Measurements from ENCODE around the gene RPL36. TPM values are rescaled to one million over a fixed set of nuclear protein-coding genes. Genes with fewer than 3 reads are reported as not detected.

The RPL36 gene
- total and polyA plus RNA-seq, 2 experiments from 2014 or later, result 637 to 990 TPM

DNA sequence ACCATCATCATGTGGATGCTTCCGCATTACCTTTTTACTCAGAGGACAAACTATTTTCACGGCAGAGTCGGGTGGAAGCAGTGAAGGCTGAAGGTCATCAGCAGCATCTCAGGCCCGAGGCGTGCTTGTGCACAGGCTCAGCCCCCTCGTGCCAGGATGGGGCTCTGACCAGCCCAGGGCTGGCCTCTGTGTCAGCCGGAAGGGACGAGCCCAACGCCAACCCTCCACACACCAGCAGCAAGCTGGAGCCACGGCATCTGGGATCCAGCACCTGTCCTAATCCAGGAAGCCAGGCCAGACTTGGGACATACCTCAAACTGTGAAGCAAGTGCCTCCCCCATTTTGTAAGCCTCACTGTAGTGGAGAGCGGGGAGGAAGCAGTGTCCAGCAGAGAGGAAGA, 20.9 kb upstream of the RPL36 start:
- H3K27ac ChIP-seq, result no peak overlapping the region
- H3K9me3 ChIP-seq (ENCODE audit: low read depth), result no peaks in the 10 kb centered on the region
- H2AFZ ChIP-seq, result no peak overlapping the region
- H3K4me1 ChIP-seq (ENCODE audit: insufficient read depth), result no peaks in the 10 kb centered on the region
- WGBS (ENCODE audit: low lambda C conversion rate, missing lambda C conversion rate), result 87% methylated on average over 11 of the region's 11 CpGs
- no peaks in the 10 kb centered on the region for H3K27me3 ChIP-seq
- DNase-seq (ENCODE audit: low spot score), result no peak
- no peak for TF ChIP-seq CTCF (IDR thresholded peaks at IDR 0.05; ENCODE audit: poor library complexity)
- TF ChIP-seq EZH2 (IDR thresholded peaks at IDR 0.05; ENCODE audit: borderline replicate concordance), result no peak
- TF ChIP-seq EZH2phosphoT487 (IDR thresholded peaks at IDR 0.05; ENCODE audit: low read depth, severe bottlenecking, unreplicated experiment), result no peak
- H3K9me2 ChIP-seq (replicated peaks; ENCODE audit: insufficient read depth), result no peaks in the 10 kb centered on the region
- no peaks in the 10 kb centered on the region for H4K20me1 ChIP-seq (ENCODE audit: insufficient read depth, poor library complexity, severe bottlenecking)
- H3K36me3 ChIP-seq (replicated peaks; ENCODE audit: insufficient read depth, low read depth), result no peaks in the 10 kb centered on the region
- no peaks in the 10 kb centered on the region for H3K79me2 ChIP-seq
- H3K4me2 ChIP-seq, result no peak overlapping the region
- no peak overlapping the region for H3K4me3 ChIP-seq

- H3K9me2 ChIP-seq (replicated peaks; ENCODE audit: insufficient read depth), result no peaks in the 10 kb centered on the region
- 98% methylated on average over 7 of the region's 7 CpGs for WGBS (ENCODE audit: low lambda C conversion rate, missing lambda C conversion rate)
- H3K79me2 ChIP-seq, result no peaks in the 10 kb centered on the region
These were observed 18.5 kb upstream of the RPL36 start for GRCh38 chr19:5671600-5671999.

GRCh38 chr19:5672708-5673459, 17.2 kb upstream of the RPL36 start:
- Histone ChIP-seq H2AFZ (no peak overlapping the region), H3K27me3 (no peaks in the 10 kb centered on the region), H3K4me2 (no peak overlapping the region), H4K20me1 (ENCODE audit: insufficient read depth, poor library complexity, severe bottlenecking) (no peaks in the 10 kb centered on the region), H3K4me3 (no peak overlapping the region), H3K4me1 (ENCODE audit: insufficient read depth) (no peaks in the 10 kb centered on the region), H3K36me3 (replicated peaks; ENCODE audit: insufficient read depth, low read depth) (no peaks in the 10 kb centered on the region), H3K27ac (no peak overlapping the region), H3K9me2 (replicated peaks; ENCODE audit: insufficient read depth) (no peaks in the 10 kb centered on the region), H3K79me2 (no peaks in the 10 kb centered on the region), H3K9me3 (ENCODE audit: low read depth) (no peaks in the 10 kb centered on the region)
- WGBS (ENCODE audit: low lambda C conversion rate, missing lambda C conversion rate), result 96% methylated on average over 12 of the region's 13 CpGs
- no peak for DNase-seq (ENCODE audit: low spot score)
- TF ChIP-seq CTCF (IDR thresholded peaks at IDR 0.05; ENCODE audit: poor library complexity) (no peak), EZH2 (IDR thresholded peaks at IDR 0.05; ENCODE audit: borderline replicate concordance) (no peak), EZH2phosphoT487 (IDR thresholded peaks at IDR 0.05; ENCODE audit: low read depth, severe bottlenecking, unreplicated experiment) (no peak)

More at GRCh38 chr19:5671600-5671999, 18.5 kb upstream of the RPL36 start:
- H2AFZ ChIP-seq, result no peak overlapping the region
- no peak for TF ChIP-seq EZH2 (IDR thresholded peaks at IDR 0.05; ENCODE audit: borderline replicate concordance)
- no peaks in the 10 kb centered on the region for H3K36me3 ChIP-seq (replicated peaks; ENCODE audit: insufficient read depth, low read depth)
- H3K4me3 ChIP-seq, result no peak overlapping the region
- H3K27ac ChIP-seq, result no peak overlapping the region
- H3K27me3 ChIP-seq, result no peaks in the 10 kb centered on the region
- no peaks in the 10 kb centered on the region for H3K9me3 ChIP-seq (ENCODE audit: low read depth)
- no peaks in the 10 kb centered on the region for H3K4me1 ChIP-seq (ENCODE audit: insufficient read depth)
- H4K20me1 ChIP-seq (ENCODE audit: insufficient read depth, poor library complexity, severe bottlenecking), result no peaks in the 10 kb centered on the region
- no peak for DNase-seq (ENCODE audit: low spot score)
- no peak overlapping the region for H3K4me2 ChIP-seq

DNA sequence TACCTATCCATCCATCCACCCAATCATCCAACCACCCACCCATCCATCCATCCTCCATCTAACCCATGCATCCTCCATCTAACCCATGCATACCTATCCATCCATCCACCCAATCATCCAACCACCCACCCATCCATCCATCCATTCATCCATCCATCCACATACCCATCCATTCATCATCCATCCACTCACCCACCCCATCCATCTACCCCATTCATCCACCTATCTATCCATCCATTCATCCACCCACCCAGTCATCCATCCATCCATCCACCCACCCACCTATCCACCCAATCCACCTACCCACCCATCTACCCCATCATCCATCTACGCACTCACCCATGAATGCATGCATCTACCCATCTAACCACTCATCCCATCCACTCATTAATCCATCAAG, 16.3 kb upstream of the RPL36 start:
- Histone ChIP-seq H3K27ac (no peak overlapping the region), H2AFZ (no peak overlapping the region), H3K4me2 (no peak overlapping the region), H3K27me3 (no peaks in the 10 kb centered on the region), H3K4me1 (ENCODE audit: insufficient read depth) (no peaks in the 10 kb centered on the region), H3K79me2 (peaks cover under 1% of the 10 kb centered on the region), H3K36me3 (replicated peaks; ENCODE audit: insufficient read depth, low read depth) (no peaks in the 10 kb centered on the region), H3K4me3 (no peak overlapping the region), H4K20me1 (ENCODE audit: insufficient read depth, poor library complexity, severe bottlenecking) (no peaks in the 10 kb centered on the region), H3K9me2 (replicated peaks; ENCODE audit: insufficient read depth) (no peaks in the 10 kb centered on the region), H3K9me3 (ENCODE audit: low read depth) (no peaks in the 10 kb centered on the region)
- 100% methylated on average over 1 of the region's 1 CpG for WGBS (ENCODE audit: low lambda C conversion rate, missing lambda C conversion rate)
- no peak for TF ChIP-seq EZH2phosphoT487 (IDR thresholded peaks at IDR 0.05; ENCODE audit: low read depth, severe bottlenecking, unreplicated experiment)
- TF ChIP-seq CTCF (IDR thresholded peaks at IDR 0.05; ENCODE audit: poor library complexity), result no peak
- no peak for TF ChIP-seq EZH2 (IDR thresholded peaks at IDR 0.05; ENCODE audit: borderline replicate concordance)
- no peak for DNase-seq (ENCODE audit: low spot score)

Data from hepatocyte (in vitro differentiated cells).